ENCODE measurements around the gene PRMT2.
"Not testable (repeated sequence)": the region's sequence is repeated elsewhere in the genome, so short reads cannot be mapped to it uniquely, and the experiment has no call there.

The PRMT2 gene

DNA sequence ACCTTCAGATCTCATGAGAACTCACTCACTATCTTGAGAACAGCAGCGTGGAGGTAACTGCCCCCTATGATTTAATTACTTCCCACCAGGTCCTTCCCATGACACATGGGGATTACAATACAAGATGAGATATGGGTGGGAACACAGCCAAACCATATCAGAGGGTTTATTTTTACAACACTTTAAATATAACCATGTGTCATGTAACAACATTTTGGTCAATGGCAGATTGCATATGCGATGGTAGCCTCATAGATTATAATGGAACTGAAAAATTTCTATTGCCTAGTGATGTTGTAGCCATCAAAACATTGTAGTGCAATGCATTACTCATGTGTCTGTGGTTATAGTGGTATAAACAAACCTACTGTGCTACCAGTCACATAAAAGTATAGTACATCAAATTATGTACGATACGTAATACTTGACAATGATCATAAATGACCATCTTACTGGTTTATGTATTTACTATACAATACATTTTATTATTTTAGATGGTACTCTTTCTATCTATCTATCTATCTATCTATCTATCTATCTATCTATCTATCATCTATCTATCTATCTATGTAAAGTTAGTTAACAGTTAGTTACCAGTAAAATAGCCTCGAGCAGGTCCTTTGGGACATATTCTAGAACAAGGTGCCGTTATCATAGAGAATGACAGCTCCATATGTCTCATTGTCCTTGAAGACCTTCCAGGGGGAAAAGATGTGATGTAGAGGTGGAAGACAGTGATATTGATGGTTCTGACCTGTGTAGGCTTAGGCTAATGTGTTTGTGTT is 18.0 kb upstream of the PRMT2 start:
- DNase-seq (ENCODE audit: low read depth) = no peak

DNA sequence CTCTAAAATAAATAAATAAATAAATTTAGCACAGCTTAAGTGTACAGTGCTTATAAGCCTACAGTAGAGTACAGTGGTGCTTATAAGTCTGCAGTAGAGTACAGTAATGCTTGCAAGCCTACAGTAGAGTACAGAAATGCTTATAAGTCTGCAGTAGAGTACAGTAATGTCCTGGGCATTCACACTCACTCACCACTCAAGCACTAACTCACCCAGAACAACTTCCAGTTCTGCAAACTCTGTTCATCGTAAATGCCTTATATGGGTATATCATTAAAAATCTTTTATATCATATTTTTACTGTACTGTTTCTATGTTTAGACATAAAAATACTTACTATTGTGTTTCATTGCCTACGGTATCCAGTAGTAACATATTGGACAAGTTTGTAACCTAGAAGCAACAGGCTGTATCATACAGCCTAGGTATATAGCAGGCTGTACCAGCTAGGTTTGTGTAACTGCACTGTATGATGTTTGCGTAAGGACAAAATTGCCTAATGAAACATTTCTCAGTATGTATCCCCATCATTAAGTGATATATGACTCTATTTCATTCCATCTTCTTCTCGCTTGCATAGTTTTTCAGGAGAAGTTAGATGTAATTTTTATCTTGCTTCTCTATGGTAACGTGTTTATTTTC is 16.6 kb upstream of the PRMT2 start:
- no peak for DNase-seq (ENCODE audit: low read depth)

DNA sequence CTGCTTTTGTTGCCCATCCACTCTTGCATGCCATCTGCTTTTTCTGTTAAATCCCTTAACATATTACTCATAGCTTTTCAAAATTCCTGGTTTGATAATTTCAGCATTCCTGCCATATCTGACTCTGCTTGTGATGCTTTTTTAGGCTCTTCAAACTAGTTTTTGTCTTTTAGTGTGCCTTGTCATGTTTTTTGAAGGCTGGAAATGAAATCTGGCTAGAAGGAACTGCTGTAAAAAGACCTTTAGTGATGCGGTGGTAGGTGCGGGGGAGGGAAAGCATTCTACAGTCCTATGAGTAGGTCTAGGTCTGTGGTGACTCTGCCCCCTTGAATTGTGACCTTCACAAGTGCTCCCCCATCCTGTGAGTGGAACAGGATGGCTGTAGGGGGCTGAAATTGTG is 15.6 kb upstream of the PRMT2 start:
- DNase-seq (ENCODE audit: low read depth) = no peak

DNA sequence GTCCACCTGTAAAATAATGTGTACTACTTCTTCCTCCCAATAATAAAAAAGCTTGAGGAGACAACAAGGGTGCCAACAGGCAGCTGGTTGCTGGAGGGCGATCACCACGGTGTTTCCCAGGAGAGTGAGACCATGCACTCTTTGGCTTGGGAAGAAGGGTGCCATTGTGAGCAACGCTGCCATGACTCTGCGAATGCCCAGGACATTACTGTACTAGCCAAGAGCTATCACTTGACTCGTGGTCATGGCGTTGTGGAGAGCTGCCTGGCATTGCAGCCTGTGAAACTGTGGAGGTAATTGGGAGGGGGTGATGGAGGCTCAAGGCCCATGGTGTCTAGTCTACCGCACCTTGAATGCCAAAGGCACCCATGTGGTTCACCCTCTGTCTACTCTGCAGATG is 14.6 kb upstream of the PRMT2 start:
- no peak for DNase-seq (ENCODE audit: low read depth)

DNA sequence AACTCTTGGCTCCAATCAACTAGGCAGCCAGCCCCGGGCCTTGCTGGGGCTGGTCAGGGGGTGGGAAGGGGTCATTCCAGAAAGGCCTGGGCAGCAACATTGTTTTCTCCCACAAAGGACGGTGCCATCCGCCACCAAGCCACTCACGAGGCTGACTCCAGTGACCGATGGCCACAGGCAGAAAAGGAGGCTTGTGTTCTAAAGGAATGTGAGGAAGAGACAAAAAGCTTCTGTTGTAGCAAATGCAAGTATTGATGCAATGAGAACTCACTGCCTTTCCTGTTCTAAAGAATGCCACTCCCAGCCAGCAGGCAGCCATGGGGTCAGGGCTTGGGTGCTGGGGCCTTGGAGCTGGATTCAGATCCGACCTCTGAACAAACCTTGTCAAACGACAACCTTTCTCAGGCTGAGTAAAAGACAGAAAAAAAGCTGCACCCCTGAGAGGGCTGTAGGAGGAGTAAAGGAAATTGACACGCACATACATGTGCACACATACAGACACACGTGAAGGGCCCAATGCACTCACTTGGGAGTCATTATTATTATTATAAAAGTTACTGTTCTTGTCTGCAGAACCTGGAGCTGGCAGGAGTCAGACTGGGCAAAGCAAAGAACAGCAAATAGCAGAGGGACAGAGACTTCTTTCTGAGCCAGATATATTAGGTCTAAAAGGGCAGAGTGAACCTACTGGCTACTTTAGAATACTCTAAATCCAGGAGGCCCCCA is 13.9 kb upstream of the PRMT2 start:
- DNase-seq (ENCODE audit: low read depth) = no peak

DNA sequence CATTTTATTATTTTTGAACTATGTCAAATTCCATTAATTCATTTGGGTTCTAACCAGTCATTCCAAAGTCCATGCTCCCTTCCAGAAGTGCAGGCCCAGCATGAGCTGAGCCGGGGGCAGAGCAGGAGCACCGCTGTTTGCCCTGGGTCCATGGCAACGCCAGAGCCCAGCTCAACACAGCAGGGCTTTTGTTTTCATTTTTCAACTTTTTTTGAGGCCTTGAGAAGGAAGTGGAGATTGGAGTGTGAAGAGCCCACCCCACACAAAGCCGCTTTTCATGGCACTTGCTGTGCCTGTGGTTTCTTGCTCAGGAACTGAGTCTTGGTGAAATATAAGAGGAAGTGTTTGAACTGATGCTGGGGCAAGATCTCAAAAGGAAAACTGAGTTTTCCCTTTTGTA is 13.2 kb upstream of the PRMT2 start:
- no peak for DNase-seq (ENCODE audit: low read depth)

DNA sequence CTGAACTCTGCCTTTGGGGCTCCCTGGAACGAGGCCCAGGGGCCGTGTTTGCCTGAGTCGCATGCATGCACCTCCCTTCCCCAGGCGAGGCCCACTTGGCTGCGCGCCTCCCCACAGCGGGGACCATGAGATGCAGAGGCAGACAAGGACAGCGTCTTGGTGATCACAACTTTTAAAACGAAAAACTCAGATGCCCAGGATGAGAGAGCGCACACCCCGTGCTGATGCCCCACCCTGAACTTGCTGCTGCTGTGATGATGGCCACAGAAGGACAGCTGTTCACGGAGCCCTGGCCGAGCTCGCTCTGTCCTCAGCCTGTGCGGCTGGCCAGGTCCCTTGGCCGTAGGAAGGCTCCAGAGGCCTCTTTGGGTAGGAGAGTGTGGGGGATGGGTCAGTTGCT is 11.4 kb upstream of the PRMT2 start:
- DNase-seq (ENCODE audit: low read depth) = no peak

DNA sequence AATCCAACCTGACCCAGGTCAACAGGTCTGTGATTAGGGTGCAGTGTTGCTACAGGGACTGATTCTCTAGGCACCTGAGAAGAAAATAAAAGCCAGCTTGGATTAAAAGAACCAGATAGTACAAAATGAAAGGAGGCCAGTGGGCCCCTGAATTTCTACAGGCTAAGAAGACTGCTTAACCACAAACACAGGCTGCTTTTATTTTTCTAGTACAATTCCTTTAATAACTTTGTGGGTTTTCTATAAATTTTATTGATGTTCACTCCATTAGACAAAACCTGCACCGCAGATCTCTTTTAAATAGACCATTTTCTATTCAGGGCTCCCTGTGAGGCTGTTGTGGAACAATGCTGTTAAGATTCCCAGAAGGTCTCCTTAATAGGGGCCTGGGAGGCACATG is 9.7 kb upstream of the PRMT2 start:
- no peak for DNase-seq (ENCODE audit: low read depth)

DNA sequence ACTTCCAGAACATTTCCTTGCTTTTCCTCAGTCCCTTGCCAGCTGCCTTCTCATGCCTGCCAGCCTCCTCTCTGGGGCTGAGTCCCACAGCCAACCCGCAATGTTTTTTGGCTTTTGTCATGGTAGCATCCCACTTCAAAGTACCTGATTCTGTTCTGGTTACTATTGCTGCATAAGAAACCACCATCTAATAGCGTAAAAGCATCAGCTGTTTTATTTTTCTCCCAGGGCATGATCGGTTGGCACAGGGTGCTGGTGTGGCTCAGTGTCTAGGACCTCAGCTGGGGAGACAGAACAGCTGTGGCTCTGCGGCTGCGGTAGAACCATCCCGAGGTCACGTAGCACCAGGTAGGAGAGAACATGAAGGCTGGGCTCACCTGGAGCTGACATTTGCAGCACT is 8.9 kb upstream of the PRMT2 start:
- DNase-seq (ENCODE audit: low read depth) = no peak

DNA sequence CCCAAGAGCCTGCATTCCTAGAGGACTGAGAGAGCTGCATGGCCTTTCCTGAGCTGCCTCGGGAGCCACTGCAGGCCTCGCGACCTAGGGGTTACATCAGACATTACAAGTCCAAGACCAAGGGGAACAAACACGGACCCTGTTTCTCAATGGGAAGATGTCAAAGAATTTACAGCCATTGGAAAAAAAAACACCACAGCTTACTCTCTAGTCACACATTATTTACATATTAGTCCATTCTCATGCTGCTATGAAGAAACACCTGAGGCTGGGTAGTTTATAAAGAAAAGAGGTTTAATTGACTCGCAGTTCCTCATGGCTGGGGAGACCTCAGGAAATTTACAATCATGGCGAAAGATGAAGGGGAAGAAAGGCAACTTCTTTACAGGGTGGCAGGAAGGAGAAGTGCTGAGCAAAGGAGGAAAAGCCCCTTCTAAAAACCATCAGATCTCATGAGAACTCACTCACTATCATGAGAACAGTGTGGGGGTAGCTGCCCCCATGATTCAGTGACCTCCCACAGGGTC is 8.4 kb upstream of the PRMT2 start:
- DNase-seq (ENCODE audit: low read depth) = no peak

DNA sequence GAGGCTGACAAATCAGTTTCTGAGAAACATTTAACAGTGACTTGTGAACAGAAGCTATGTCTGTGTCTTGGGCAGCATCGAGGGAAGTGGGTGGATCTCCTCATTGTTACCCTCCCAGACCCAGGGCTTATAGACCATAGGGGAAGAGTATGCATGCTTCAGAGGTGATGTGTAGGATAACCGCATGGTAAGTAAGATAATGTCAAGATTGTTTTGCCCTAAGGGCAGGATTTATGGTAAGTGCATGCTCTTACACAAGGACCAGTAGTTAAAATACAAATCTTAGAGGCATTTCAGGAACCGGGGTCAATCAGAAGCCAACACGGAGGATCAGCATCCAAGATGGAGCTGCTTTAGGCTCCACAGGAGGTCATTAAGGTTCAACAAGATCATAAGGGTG is 7.7 kb upstream of the PRMT2 start:
- DNase-seq (ENCODE audit: low read depth) = no peak

DNA sequence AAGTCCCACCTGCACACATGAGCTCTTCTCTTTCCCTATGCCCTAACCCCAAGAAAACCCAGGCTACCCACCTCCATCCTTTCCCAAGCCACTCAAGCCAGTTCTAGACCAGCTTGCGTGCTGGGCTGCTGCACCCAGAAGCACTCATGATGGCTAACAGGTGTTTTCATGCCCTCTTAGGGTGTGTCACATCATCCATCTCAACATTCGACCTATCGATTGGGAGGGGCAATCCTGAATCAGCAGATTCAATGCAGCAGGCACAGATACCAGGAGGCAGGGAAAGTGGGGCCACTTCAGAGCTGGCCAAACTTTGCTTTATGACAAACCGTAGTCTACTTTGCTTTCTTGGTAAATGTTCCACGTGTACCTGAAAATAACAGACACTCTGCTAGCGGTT is 6.6 kb upstream of the PRMT2 start:
- DNase-seq (ENCODE audit: low read depth) = no peak

DNA sequence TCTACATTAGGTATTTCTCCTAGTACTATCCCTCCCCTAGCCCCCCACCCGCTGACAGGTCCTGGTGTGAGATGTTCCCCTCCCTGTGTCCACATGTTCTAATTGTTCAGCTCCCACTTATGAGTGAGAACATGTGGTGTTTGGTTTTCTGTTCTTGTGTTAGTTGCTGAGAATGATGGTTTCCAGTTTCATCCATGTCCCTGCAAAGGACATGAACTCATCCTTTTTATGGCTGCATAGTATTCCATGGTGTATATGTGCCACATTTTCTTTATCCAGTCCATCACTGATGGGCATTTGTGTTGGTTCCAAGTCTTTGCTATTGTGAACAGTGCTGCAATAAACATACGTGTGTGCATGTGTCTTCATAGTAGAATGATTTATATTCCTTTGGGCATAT is 4.6 kb upstream of the PRMT2 start:
- not testable (repeated sequence) for DNase-seq (ENCODE audit: low read depth)

DNA sequence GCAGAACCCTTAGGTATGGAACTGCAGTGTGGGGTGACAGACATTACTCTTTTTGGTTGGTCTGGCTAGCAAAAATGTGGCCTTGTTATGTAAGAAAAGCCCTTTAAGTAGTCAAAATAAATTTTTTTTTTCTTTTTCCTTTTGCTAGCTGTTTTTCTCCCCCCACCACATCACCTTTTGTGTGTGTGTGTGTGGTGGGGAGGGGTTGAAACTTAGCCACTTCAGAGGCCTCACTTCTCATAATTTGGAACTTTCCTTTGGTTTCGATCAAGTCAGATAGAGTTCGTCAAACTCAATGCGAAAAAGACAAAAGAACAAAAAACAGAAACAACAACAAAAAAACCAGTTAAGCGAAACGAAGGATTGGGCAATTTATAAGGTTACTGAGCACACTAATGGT is 1.9 kb upstream of the PRMT2 start:
- no peak for DNase-seq (ENCODE audit: low read depth)

DNA sequence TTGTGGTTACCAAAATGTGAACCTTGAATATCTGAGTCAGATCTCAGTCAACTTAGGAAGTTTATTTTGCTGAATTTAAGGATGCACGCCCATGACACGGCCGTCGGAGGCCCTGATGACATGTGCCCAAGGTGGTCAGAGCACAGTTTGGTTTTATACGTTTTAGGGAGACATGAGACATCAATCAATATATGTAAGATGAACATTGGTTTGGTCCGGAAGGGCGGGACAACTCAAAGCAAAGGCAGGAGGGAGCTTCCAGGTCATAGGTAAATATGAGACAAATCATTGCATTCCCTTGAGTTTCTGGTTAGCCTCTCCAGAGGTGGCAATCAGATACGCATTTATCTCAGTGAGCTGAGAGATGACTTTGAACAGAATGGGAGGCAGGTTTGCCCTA is 1.0 kb upstream of the PRMT2 start:
- no peak for DNase-seq (ENCODE audit: low read depth)

DNA sequence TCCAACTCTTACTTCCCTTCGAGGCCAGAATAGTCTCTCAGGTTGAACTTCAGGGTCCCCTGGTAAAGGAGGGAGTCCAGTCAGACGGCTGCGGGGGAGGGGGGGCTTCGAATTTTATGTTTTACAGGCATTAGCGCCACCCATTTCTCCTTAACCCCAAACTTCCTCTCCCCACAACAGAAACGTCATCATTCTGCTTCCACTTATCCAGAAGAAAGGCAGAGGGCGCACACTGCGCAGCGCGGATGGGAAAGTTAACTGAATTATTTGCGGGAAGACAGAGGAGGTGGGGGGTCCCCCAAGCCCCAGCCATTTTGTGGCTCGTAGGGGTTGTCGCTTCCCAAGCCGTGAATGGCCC is 529 bp upstream of the PRMT2 start:
- no peak for DNase-seq (ENCODE audit: low read depth)

DNA sequence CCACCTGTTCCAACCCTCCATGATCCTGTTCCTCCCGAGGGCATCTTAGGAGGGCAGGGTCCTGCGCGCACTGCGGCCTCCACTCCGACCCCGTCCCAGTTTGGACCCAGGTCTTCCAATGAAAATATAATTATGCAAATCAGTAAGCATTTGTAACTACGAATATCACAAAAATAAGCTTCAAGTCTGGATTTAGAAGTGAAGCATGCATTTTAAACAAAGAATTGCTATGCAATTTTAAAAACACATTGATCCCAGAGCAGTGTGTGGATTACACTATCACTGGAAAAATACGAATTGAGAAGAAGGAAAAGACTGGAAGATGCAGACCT is 673 bp downstream of the PRMT2 start:
- DNase-seq (ENCODE audit: low read depth) = no peak

DNA sequence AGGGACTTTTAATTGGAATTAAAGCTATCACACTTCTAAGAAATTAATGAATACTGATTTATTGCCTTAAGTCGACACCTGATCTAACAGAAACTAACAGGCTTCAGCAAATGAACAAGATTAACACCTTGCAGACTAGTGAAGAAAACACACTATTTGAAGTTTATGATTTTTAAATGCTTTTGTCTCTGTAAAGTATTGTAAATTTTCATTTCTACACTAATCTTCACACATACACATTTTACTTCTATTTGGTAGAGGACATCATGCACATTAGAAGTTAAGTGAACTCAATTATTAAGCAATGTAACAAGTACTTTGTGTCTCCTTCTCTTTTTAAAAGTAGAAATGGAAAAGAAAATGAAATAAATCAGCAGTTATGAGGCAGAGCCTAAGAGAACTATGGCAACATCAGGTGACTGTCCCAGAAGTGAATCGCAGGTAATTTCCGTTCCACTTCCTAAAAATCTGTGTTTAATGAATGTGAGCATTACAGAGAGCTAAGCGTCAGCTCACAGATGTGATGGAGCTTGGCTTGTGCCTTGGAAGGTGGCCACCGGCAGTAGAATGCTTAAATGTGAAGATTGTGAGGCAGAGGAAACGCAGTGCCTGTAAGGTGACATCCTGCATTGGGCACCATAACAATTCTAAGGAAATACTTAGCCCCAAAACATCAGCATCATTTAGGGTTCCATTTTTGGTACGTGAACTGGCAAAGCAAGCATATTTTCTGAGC is 1.2 kb downstream of the PRMT2 start:
- DNase-seq (ENCODE audit: low read depth) = no peak

DNA sequence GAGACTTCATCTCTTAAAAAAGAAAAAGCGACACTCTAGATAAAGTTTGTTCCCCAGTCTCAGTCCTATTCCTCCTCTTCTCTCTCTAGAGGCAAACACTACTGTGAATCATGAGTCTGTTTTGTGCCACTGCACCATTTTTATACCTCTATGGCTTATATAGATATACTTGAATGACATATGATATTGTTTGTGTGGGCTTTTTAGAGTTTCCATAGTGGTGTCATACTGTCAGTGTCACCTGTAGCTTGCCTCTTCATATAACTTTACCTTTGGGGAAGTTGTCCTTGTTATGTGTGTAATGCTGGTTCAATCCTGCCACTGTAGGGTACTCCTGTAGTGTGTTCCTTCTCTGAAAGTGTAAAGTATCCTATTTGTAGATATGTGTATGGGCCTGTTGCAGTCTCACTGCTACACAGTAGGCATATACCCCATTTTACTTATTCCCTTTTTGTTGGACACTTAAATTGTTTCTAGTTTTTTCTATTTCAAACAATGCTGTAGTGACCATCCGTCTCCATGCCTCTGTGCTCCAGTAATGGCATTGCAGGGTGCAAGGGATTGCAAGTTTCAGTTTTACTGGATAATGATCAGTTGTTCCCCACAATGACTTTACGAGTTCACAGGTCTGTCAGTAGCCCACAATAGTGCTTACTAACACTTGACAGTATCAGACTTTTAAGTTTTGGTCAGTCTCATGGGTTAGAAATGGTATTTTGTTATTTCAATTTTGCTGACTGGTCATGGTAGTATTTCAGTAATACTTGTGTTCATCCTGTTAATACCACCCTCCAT is 2.7 kb downstream of the PRMT2 start:
- no peak for DNase-seq (ENCODE audit: low read depth)

DNA sequence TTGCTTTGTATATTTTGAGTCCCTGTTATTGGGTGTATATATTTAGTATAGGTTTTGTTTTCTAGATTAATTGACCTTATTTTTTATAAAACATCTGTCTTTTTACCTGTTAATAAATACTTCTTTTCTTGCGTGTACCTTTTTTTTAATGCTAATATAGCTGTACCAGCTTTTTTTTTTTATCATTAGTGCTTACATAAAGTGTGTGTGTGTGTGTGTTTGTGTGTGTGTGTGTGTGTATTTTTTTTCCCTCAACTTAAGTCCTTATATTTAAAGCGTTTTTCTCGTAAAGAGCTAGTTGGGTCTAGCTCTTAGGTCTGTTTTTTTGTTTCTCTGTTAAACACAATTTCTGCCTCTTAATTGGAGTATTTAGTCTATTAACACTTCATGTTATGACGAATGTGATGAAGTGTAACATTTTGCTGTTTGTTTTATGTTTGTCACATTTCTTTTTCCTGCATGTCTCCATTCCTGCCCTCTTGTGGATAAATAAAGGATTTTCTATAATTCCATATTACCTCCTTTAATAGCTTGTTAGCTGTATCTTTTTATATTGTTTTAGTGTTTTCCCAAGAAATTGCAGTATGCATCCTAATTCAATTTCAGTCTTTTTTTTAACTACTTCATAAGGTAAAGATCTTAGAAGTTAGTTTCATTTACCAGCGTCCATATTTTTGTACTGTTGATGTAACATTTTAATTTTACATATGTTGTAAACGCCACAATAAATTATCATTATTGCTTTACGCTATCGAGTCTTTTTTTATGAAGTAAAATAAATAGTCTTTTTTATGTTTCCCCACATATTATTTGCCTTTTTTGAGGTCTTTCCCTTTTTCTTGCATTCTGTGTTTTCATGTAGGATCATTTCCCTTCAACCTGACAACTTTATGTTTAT is 4.3 kb downstream of the PRMT2 start:
- no peak for DNase-seq (ENCODE audit: low read depth)

DNA sequence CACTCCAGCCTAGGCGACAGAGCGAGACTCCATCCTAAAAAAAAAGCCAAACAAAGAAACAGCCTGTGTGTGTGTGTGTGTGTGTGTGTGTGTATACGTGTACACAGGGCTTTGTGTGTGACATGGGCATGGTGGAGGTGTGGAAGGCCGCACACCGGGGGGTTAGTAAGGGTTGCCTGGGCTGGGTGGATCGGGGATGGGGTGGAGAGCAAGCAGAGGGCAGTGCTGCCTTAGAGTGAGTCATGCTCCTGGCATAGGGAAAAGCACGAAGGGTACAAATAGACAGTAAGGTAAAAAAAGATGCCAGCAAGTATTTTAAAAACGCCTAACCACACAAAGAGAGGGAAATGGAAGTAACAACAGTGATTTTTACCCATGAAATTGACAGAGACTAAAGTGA is 6.2 kb downstream of the PRMT2 start:
- DNase-seq (ENCODE audit: low read depth) = no peak
